ENCODE measurements around the gene CACNA2D2. TPM values are rescaled to one million over a fixed set of nuclear protein-coding genes. Genes with fewer than 3 reads are reported as not detected.

Gene CACNA2D2
- total RNA-seq, 2 experiments from 2014 or later: 0.45 to 0.55 TPM

DNA sequence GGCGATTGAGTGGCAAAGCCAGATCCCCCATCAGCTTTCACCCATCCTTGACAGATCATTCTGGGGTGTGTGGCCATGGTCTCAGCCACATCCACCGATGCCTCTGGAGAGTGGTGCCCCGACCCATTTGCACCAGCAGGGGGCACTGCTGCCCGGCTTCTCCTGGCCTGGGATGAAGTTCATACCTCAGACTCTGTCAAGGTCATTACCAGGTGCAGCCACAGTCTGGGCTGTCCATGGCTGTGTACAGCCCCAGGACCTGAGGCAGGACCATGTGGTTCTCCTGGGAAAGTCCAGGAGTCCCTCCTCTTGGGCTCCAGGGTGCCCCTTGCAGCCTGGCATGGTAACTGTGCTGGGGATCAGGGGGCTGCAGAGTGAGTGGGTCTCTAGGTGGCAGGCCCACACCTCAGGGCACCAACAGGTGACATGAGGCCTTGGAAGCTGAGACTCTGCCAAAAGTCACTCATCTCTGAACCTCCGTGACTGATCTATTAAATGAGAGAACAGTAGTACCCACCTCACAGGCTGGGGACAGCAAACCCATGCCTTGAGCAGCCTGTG is 67.2 kb downstream of the CACNA2D2 start:
- peak; percentile 83 for DNase-seq

DNA sequence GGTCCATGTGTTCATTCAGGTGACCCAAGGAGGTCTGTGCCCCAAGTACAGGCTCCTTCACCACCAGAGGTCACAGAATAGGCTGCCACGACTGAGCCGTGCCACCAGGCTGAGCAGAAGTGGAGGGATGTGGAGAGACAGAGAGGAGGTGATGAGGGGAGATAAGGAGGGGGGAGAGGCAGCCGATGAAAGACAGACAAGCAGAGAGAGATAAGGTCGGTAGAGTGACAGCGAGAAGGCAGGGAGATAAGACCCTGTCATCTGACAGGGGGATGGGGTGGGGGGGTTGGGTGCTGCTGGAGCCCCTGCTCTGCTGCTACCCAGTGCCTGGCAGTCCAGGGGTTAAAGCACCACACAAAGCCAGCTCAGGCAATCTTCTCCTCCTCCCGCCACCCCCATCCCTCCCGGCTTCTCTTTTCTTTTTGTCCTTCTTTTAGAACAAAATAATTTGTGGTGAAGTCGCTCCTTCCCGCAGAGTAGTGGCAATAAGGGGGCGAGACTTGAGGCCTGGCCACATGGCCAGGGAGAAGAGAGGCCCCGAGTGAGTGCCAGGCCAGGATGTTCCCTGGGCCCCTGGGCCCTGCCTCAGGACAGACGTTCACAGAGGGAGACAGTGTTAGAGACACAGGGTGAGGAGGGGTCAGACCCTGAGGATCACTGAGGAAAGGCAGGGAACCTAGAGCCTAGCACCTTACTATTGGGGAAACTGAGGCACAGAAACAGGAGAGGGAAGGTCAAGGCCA is 67.9 kb downstream of the CACNA2D2 start:
- DNase-seq: no peak
- Mint-ChIP-seq H3K27ac (no peak overlapping the region), H3K4me3 (no peak overlapping the region), H3K27me3 (peaks cover 5% of the 10 kb centered on the region), H3K36me3 (ENCODE audit: low read depth) (no peaks in the 10 kb centered on the region), H3K4me1 (peaks cover 1% of the 10 kb centered on the region), H3K9me3 (no peaks in the 10 kb centered on the region)
- ChIA-PET CTCF (interaction anchor here (2.3 kb wide), 1 partner anchor 107 kb away, joined by 12 read pairs; no protein-coding TSS in a partner anchor), POLR2A (no interaction called here)

More for the DNA sequence above, 67.2 kb downstream of the CACNA2D2 start:
- H3K4me1 Mint-ChIP-seq: peaks cover 1% of the 10 kb centered on the region
- ChIA-PET POLR2A (no interaction called here), CTCF (interaction anchor here (1.1 to 2.3 kb wide), 5 partner anchors 106 to 178 kb away, joined by 3 to 14 read pairs (median 5); no protein-coding TSS in a partner anchor)
- H3K27me3 Mint-ChIP-seq: peaks cover 5% of the 10 kb centered on the region
- H3K36me3 Mint-ChIP-seq (ENCODE audit: low read depth): no peaks in the 10 kb centered on the region
- H3K9me3 Mint-ChIP-seq: no peaks in the 10 kb centered on the region
- H3K27ac Mint-ChIP-seq: no peak overlapping the region
- H3K4me3 Mint-ChIP-seq: no peak overlapping the region

GRCh38 chr3:50433954-50434353 is 69.5 kb downstream of the CACNA2D2 start:
- H3K36me3 Mint-ChIP-seq (ENCODE audit: low read depth): no peaks in the 10 kb centered on the region
- H3K27ac Mint-ChIP-seq: no peak overlapping the region
- H3K9me3 Mint-ChIP-seq: no peaks in the 10 kb centered on the region
- POLR2A ChIA-PET: no interaction called here
- CTCF ChIA-PET: interaction anchor here (2.3 kb wide), 1 partner anchor 109 kb away, joined by 12 read pairs; no protein-coding TSS in a partner anchor
- H3K27me3 Mint-ChIP-seq: peaks cover 5% of the 10 kb centered on the region
- H3K4me1 Mint-ChIP-seq: peaks cover 1% of the 10 kb centered on the region
- DNase-seq: no peak
- H3K4me3 Mint-ChIP-seq: no peak overlapping the region

DNA sequence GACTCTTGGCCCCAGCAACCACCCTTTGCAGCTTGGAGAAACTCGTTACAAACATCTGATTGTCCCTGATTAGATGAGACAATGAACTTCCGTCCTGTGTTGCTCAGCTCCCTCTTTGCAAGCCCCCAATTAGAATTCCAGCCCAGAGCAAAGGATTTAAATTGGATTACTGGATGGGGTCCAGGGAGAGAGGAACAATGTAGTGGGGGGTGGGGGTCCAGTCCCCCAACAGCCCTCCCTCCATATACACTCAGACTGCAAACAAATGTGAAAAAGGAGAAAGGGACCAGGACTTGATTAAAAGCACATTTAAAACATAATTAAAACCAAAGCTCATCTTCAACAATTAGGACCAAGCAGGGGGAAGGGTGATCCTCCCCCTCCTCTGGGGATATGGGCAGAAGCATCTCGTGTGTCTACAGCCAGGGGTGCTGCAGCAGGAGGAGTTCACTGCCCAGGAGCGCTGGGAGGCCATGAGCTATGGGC is 72.4 kb downstream of the CACNA2D2 start:
- DNase-seq: no peak
- H3K27ac Mint-ChIP-seq: no peak overlapping the region
- peaks cover under 1% of the 10 kb centered on the region for H3K4me1 Mint-ChIP-seq
- no peak overlapping the region for H3K4me3 Mint-ChIP-seq
- no peaks in the 10 kb centered on the region for H3K36me3 Mint-ChIP-seq (ENCODE audit: low read depth)
- no peaks in the 10 kb centered on the region for H3K9me3 Mint-ChIP-seq
- ChIA-PET POLR2A (interaction anchor here (0.5 kb wide), 1 partner anchor 322 kb away, joined by 3 read pairs; no protein-coding TSS in a partner anchor), CTCF (no interaction called here)
- H3K27me3 Mint-ChIP-seq: peaks cover 4% of the 10 kb centered on the region

DNA sequence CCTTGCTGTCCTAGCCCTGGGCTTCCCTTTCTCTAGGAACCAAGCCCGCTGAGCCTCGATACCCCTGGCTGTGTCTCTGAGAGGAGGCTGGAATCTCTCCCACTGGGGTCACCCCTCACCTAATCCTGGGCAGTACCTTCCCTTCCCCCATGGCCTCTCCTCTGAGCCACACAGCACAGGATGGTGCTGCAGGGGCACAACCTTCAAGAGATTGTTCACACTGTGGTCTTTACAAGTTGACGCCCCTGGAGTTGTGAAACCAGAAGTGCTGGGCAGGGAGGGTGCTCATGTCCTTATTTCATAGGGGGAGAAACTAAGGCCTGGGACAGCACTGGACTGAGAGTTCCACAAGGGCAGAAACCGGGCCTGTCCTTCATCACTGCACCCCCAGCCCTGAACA is 73.2 kb downstream of the CACNA2D2 start:
- no peak for DNase-seq
- no peak overlapping the region for H3K4me3 Mint-ChIP-seq
- ChIA-PET CTCF (no interaction called here), POLR2A (interaction anchor here (0.5 kb wide), 1 partner anchor 323 kb away, joined by 3 read pairs; no protein-coding TSS in a partner anchor)
- H3K9me3 Mint-ChIP-seq: no peaks in the 10 kb centered on the region
- no peak overlapping the region for H3K27ac Mint-ChIP-seq
- no peaks in the 10 kb centered on the region for H3K36me3 Mint-ChIP-seq (ENCODE audit: low read depth)
- H3K27me3 Mint-ChIP-seq: peaks cover 2% of the 10 kb centered on the region
- H3K4me1 Mint-ChIP-seq: no peaks in the 10 kb centered on the region

DNA sequence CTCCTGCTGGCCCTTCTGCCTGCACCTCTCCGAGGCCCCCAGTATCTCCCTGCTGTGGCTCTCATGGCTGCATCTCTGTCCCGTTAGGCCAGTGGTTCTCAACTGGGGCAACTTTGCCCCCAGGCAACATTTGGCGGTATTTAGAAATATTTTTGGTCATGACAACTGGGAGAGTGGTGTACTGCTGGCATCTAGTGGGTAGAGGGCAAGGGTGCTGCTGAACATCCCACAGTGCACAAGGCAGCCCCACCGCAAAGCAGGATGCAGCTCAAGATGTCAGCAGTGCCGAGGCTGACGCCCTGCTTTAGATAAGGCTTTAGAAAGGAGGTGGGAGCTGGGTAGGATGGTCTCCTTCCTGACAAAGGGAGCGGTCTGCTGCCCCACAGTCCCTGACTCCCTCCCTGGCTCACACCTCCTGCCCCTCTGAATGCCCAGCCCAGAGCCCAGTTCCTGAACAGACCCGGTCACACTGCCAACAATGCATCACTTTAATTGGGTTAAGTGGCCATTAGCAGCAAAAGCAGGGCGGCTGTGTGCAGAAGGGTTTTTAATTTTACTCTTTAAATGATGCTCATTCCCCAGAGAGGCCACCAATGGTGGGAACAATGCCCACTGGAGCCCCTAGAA is 75.3 kb downstream of the CACNA2D2 start:
- H3K4me3 Mint-ChIP-seq: no peak overlapping the region
- H3K9me3 Mint-ChIP-seq: no peaks in the 10 kb centered on the region
- CTCF ChIA-PET: interaction anchor here (1.2 kb wide), 1 partner anchor 81 kb away, joined by 4 read pairs; no protein-coding TSS in a partner anchor
- POLR2A ChIA-PET: no interaction called here
- peak; percentile 20 for DNase-seq
- H3K27ac Mint-ChIP-seq: no peak overlapping the region
- no peaks in the 10 kb centered on the region for H3K27me3 Mint-ChIP-seq
- H3K4me1 Mint-ChIP-seq: no peaks in the 10 kb centered on the region
- no peaks in the 10 kb centered on the region for H3K36me3 Mint-ChIP-seq (ENCODE audit: low read depth)

- Mint-ChIP-seq H3K9me3 (no peaks in the 10 kb centered on the region), H3K36me3 (ENCODE audit: low read depth) (no peaks in the 10 kb centered on the region), H3K27ac (no peak overlapping the region), H3K4me1 (no peaks in the 10 kb centered on the region), H3K27me3 (no peaks in the 10 kb centered on the region), H3K4me3 (no peak overlapping the region)
- ChIA-PET POLR2A (no interaction called here), CTCF (no interaction called here)
- no peak for DNase-seq
Observed at GRCh38 chr3:50427217-50427616, 76.2 kb downstream of the CACNA2D2 start.

DNA sequence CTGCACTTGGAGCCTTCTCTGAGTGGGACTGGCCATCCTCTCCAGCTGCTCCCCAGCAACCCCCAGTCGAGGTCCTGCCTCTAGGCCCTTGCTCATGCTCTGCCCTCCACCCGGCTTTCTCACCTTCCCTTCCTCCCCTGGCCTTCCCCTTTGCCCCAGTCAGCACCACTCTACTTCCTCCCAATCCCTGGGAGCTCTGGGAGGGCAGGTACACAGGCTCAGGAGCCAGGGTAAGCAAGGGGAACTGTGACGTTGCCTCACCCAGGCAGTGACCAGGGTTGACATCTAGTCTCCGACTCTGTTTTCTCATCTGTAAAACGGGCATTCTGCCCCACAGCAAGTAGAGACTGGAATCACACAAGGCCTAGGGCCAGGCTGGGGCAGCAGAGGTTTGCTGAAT is 77.5 kb downstream of the CACNA2D2 start:
- ChIA-PET POLR2A (no interaction called here), CTCF (no interaction called here)
- H3K27me3 Mint-ChIP-seq: no peaks in the 10 kb centered on the region
- H3K27ac Mint-ChIP-seq: no peak overlapping the region
- no peaks in the 10 kb centered on the region for H3K4me1 Mint-ChIP-seq
- DNase-seq: no peak
- H3K9me3 Mint-ChIP-seq: no peaks in the 10 kb centered on the region
- H3K4me3 Mint-ChIP-seq: no peak overlapping the region
- H3K36me3 Mint-ChIP-seq (ENCODE audit: low read depth): no peaks in the 10 kb centered on the region

DNA sequence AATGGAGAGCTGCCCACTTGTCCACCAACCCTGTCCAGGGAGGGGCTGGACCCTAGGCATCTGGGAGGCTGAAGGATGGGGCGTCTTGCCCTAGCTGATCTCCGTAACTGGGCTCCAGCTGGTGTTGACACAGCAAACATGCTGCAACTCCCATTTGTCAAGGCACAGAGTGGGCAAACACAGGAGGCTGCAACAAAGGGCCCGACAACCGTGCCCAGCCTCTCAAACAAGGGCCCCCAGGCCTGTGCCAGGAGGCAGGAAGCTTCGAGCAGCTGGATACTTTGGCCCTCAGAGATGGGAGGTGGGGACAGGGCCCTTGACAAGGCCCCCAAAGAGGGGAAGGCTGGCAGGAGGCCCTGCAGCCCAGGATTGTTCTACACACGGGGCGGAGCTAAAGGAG is 79.9 kb downstream of the CACNA2D2 start:
- H3K27me3 Mint-ChIP-seq: no peaks in the 10 kb centered on the region
- POLR2A ChIA-PET: no interaction called here

DNA sequence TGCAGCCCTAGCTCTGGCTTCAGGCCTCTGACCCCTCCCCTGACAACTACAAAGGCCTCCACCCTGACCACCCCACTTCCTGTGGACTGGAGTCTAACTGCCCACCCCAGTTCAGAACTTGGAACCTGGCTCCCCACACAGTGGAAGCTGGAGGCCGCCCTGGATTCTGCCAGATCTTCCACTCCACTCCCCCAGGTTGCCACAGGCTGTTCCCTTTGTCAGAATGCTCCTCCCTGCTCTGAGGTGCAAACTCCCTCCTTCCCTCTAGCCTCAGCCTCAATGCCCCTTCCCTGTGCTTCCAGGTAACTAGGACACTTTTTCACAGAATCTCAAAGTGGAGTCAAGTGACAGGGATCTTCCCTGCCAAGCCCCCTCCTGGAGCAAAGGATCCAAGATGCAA is 81.3 kb downstream of the CACNA2D2 start:
- CTCF ChIA-PET: no interaction called here
- H3K4me3 Mint-ChIP-seq: no peak overlapping the region

More for the DNA sequence above, 79.9 kb downstream of the CACNA2D2 start:
- Mint-ChIP-seq H3K9me3 (no peaks in the 10 kb centered on the region), H3K4me1 (no peaks in the 10 kb centered on the region), H3K4me3 (no peak overlapping the region), H3K36me3 (ENCODE audit: low read depth) (no peaks in the 10 kb centered on the region), H3K27ac (no peak overlapping the region)
- DNase-seq: no peak
- CTCF ChIA-PET: no interaction called here

GRCh38 chr3:50419595-50420370 is 83.7 kb downstream of the CACNA2D2 start:
- ChIA-PET CTCF (no interaction called here), POLR2A (no interaction called here)
- Mint-ChIP-seq H3K4me3 (no peak overlapping the region), H3K27ac (no peak overlapping the region), H3K36me3 (ENCODE audit: low read depth) (no peaks in the 10 kb centered on the region), H3K4me1 (peaks cover 2% of the 10 kb centered on the region), H3K27me3 (no peaks in the 10 kb centered on the region), H3K9me3 (no peaks in the 10 kb centered on the region)
- no peak for DNase-seq

More for the DNA sequence above, 81.3 kb downstream of the CACNA2D2 start:
- no peaks in the 10 kb centered on the region for H3K4me1 Mint-ChIP-seq
- no peaks in the 10 kb centered on the region for H3K9me3 Mint-ChIP-seq
- no peak overlapping the region for H3K27ac Mint-ChIP-seq
- H3K27me3 Mint-ChIP-seq: no peaks in the 10 kb centered on the region
- POLR2A ChIA-PET: no interaction called here
- no peak for DNase-seq
- no peaks in the 10 kb centered on the region for H3K36me3 Mint-ChIP-seq (ENCODE audit: low read depth)

DNA sequence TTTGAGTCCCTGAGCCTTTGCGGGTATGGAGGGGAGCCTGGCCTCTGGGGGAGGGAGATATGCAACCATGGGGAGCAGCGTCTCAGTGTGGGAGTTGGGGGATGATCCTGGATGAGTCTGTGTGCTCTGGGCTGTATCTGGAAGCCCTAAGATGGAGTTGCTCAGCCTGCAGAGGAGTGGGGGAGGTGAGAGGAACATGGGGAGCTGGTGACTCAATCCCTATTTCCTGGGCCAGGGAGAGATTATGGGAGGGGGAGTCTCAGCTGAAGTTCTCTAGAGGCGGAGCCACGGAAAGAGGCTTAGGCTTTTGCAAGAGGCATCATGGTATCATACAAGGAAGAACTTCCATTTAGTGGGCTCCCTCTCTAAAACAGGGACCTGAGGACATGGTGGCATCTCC is 84.6 kb downstream of the CACNA2D2 start:
- Mint-ChIP-seq H3K27me3 (no peaks in the 10 kb centered on the region), H3K4me1 (peaks cover 2% of the 10 kb centered on the region)
- CTCF ChIA-PET: no interaction called here

GRCh38 chr3:50417637-50418033 is 85.8 kb downstream of the CACNA2D2 start:
- Mint-ChIP-seq H3K27me3 (no peaks in the 10 kb centered on the region), H3K4me1 (peaks cover 2% of the 10 kb centered on the region), H3K4me3 (no peak overlapping the region), H3K27ac (no peak overlapping the region), H3K9me3 (no peaks in the 10 kb centered on the region), H3K36me3 (ENCODE audit: low read depth) (no peaks in the 10 kb centered on the region)
- ChIA-PET POLR2A (no interaction called here), CTCF (no interaction called here)
- DNase-seq: no peak

More for the DNA sequence above, 84.6 kb downstream of the CACNA2D2 start:
- no peak overlapping the region for H3K4me3 Mint-ChIP-seq
- H3K27ac Mint-ChIP-seq: no peak overlapping the region
- POLR2A ChIA-PET: no interaction called here
- no peaks in the 10 kb centered on the region for H3K9me3 Mint-ChIP-seq
- DNase-seq: no peak
- H3K36me3 Mint-ChIP-seq (ENCODE audit: low read depth): no peaks in the 10 kb centered on the region
